Stimulated activated memory B cell treated with anti-CD40 and anti-IgM and Interleukin-4, amounts not matched to agents 10 μg/mL and 1 μg/mL and 100 μg/mL, for 72 hours (primary cell): Measurements from ENCODE around the gene PLXNA2.

Experiments used
- ATAC-seq: fragments of 150-1000 bp; cut with Tn5 transposase; 2 replicates; pipeline ENCODE4 v1.10.0; 2021
- H3K27ac Mint-ChIP-seq: one replicate; pipeline ENCODE4 v1.8.0; 2022; ENCODE audit warnings: mild to moderate bottlenecking, mixed read lengths
- H3K27me3 Mint-ChIP-seq: one replicate; pipeline ENCODE4 v1.8.0; 2022; ENCODE audit warnings: mixed read lengths
- H3K36me3 Mint-ChIP-seq: one replicate; pipeline ENCODE4 v1.8.0; 2022; ENCODE audit warnings: mixed read lengths
- H3K4me1 Mint-ChIP-seq: one replicate; pipeline ENCODE4 v1.8.0; 2022; ENCODE audit warnings: mixed read lengths
- H3K4me3 Mint-ChIP-seq: one replicate; pipeline ENCODE4 v1.8.0; 2022; ENCODE audit warnings: mild to moderate bottlenecking, moderate library complexity, mixed read lengths
- H3K9me3 Mint-ChIP-seq: one replicate; pipeline ENCODE4 v1.8.0; 2022; ENCODE audit warnings: mixed read lengths

The PLXNA2 gene

DNA sequence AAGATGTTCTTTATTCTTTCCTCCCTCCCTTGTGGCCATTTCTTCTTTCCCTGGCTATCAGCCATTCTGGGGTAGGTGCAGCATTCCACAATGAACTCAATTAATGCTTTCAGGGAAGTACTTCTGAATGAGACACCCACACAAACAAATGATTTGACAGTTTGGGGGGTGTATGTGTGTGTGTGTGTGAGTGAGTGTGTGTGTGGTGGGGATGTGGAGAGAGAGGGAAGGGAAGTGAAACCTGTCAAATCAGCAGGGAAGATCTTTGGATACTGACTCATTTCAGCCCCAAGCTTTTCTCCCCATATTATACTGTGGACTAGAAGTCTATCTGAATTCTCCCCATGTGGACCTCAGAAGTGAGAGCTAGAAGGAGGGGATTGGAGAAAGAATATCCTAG lies 178.3 kb downstream of the PLXNA2 start:
- Mint-ChIP-seq H3K9me3 (no peaks in the 10 kb centered on the region), H3K36me3 (no peaks in the 10 kb centered on the region), H3K27me3 (no peaks in the 10 kb centered on the region), H3K4me1 (no peaks in the 10 kb centered on the region), H3K27ac (no peak overlapping the region), H3K4me3 (no peak overlapping the region)
- peak; percentile 43 for ATAC-seq

GRCh38 chr1:208061632-208062031 lies 182.6 kb downstream of the PLXNA2 start:
- Mint-ChIP-seq H3K36me3 (no peaks in the 10 kb centered on the region), H3K27ac (no peak overlapping the region), H3K9me3 (no peaks in the 10 kb centered on the region), H3K4me1 (no peaks in the 10 kb centered on the region), H3K27me3 (peaks cover 17% of the 10 kb centered on the region), H3K4me3 (no peak overlapping the region)
- no peak for ATAC-seq

DNA sequence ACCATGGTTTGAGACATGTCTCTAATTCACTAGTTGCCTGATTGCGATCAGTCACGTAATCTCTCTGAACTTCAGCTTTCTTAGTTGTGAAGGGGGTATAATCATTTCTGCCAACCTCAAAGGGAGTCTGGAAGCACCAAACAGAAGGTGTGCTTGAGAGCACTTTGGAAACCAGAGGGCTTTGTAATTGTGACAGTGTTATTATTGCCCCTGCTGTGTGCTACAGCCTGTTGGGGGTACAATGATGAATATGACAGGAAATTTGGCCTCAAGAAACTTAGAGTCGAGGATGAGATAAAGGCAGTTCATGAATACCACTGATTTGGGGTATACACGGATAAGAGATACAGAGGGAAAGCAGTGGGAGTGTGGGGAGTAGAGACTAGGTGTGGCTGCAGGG lies 183.1 kb downstream of the PLXNA2 start:
- no peak for ATAC-seq
- no peak overlapping the region for H3K4me3 Mint-ChIP-seq
- no peaks in the 10 kb centered on the region for H3K9me3 Mint-ChIP-seq
- H3K4me1 Mint-ChIP-seq: no peaks in the 10 kb centered on the region
- peaks cover 17% of the 10 kb centered on the region for H3K27me3 Mint-ChIP-seq
- H3K36me3 Mint-ChIP-seq: no peaks in the 10 kb centered on the region
- H3K27ac Mint-ChIP-seq: no peak overlapping the region

GRCh38 chr1:208060215-208060869 lies 183.8 kb downstream of the PLXNA2 start:
- Mint-ChIP-seq H3K4me1 (no peaks in the 10 kb centered on the region), H3K27ac (no peak overlapping the region)

GRCh38 chr1:208059409-208060001 lies 184.7 kb downstream of the PLXNA2 start:
- Mint-ChIP-seq H3K27ac (no peak overlapping the region), H3K9me3 (no peaks in the 10 kb centered on the region), H3K36me3 (no peaks in the 10 kb centered on the region), H3K27me3 (peaks cover 27% of the 10 kb centered on the region), H3K4me3 (no peak overlapping the region), H3K4me1 (no peaks in the 10 kb centered on the region)
- ATAC-seq: no peak

More at GRCh38 chr1:208060215-208060869, 183.8 kb downstream of the PLXNA2 start:
- ATAC-seq: no peak
- peaks cover 19% of the 10 kb centered on the region for H3K27me3 Mint-ChIP-seq
- no peaks in the 10 kb centered on the region for H3K36me3 Mint-ChIP-seq
- H3K9me3 Mint-ChIP-seq: no peaks in the 10 kb centered on the region
- H3K4me3 Mint-ChIP-seq: no peak overlapping the region

GRCh38 chr1:208058756-208059155 lies 185.4 kb downstream of the PLXNA2 start:
- no peaks in the 10 kb centered on the region for H3K9me3 Mint-ChIP-seq
- no peak overlapping the region for H3K4me3 Mint-ChIP-seq
- H3K27ac Mint-ChIP-seq: no peak overlapping the region
- no peak for ATAC-seq
- no peaks in the 10 kb centered on the region for H3K36me3 Mint-ChIP-seq
- H3K4me1 Mint-ChIP-seq: no peaks in the 10 kb centered on the region
- peaks cover 27% of the 10 kb centered on the region for H3K27me3 Mint-ChIP-seq

- Mint-ChIP-seq H3K27me3 (peaks cover 27% of the 10 kb centered on the region), H3K27ac (no peak overlapping the region), H3K4me3 (no peak overlapping the region), H3K4me1 (no peaks in the 10 kb centered on the region), H3K36me3 (no peaks in the 10 kb centered on the region), H3K9me3 (no peaks in the 10 kb centered on the region)
- no peak for ATAC-seq
Measured at GRCh38 chr1:208058267-208058666, 185.9 kb downstream of the PLXNA2 start.

GRCh38 chr1:208057056-208057455 lies 187.1 kb downstream of the PLXNA2 start:
- no peak for ATAC-seq
- H3K27me3 Mint-ChIP-seq: peaks cover 27% of the 10 kb centered on the region
- no peaks in the 10 kb centered on the region for H3K4me1 Mint-ChIP-seq
- no peak overlapping the region for H3K27ac Mint-ChIP-seq
- no peak overlapping the region for H3K4me3 Mint-ChIP-seq
- no peaks in the 10 kb centered on the region for H3K36me3 Mint-ChIP-seq
- no peaks in the 10 kb centered on the region for H3K9me3 Mint-ChIP-seq

- H3K4me1 Mint-ChIP-seq: no peaks in the 10 kb centered on the region
- H3K36me3 Mint-ChIP-seq: no peaks in the 10 kb centered on the region
- no peaks in the 10 kb centered on the region for H3K9me3 Mint-ChIP-seq
- ATAC-seq: no peak
- no peak overlapping the region for H3K27ac Mint-ChIP-seq
- H3K27me3 Mint-ChIP-seq: peaks cover 36% of the 10 kb centered on the region
- H3K4me3 Mint-ChIP-seq: no peak overlapping the region
Measured at GRCh38 chr1:208055535-208055934, 188.6 kb downstream of the PLXNA2 start.

DNA sequence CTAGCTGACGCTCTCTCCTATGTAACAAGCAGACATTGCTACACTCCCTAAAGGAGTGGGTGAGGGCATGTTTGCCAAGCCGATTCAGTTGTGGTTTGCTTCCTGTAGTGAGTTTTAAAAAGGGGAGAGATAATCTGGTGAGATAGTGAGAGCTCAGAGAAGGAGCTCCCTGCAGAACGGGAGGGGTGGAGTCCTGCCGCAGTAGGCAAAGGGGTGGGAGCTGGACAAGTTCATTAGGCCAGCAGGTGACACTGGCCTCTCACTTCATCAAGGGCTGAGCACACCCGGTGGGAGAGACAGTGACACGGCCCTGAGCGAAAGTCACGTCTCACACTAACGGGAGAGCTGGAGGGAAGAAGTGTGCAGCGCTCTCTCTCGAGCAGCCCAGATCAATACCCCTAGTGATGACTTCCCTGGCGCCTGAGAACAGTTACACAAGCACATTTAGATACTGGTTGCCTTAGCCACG lies 189.2 kb downstream of the PLXNA2 start:
- no peaks in the 10 kb centered on the region for H3K9me3 Mint-ChIP-seq
- peaks cover 30% of the 10 kb centered on the region for H3K27me3 Mint-ChIP-seq
- H3K4me3 Mint-ChIP-seq: no peak overlapping the region
- H3K27ac Mint-ChIP-seq: no peak overlapping the region
- no peak for ATAC-seq
- no peaks in the 10 kb centered on the region for H3K36me3 Mint-ChIP-seq
- no peaks in the 10 kb centered on the region for H3K4me1 Mint-ChIP-seq

DNA sequence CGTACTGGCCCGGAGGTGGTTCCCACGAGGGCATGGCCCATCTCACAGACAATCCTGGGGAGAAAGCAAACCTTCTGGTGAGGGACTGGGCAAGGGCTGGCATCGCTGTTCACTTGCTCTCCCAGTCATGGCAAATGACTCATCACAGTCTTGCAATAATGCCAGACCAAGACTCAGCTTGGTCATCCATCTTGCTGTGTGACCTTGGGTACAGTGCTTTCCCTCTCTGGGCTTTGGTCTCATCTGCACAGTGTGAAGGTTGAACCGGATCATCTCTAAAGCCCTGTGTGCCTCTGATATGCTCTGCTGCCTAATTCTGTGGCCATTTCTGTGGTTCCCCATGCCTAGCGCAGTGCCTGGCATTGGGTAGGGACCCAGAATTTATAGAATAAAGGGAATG lies 189.7 kb downstream of the PLXNA2 start:
- H3K9me3 Mint-ChIP-seq: no peaks in the 10 kb centered on the region
- no peak for ATAC-seq
- peaks cover 26% of the 10 kb centered on the region for H3K27me3 Mint-ChIP-seq
- no peaks in the 10 kb centered on the region for H3K36me3 Mint-ChIP-seq
- H3K27ac Mint-ChIP-seq: no peak overlapping the region
- H3K4me3 Mint-ChIP-seq: no peak overlapping the region
- no peaks in the 10 kb centered on the region for H3K4me1 Mint-ChIP-seq

DNA sequence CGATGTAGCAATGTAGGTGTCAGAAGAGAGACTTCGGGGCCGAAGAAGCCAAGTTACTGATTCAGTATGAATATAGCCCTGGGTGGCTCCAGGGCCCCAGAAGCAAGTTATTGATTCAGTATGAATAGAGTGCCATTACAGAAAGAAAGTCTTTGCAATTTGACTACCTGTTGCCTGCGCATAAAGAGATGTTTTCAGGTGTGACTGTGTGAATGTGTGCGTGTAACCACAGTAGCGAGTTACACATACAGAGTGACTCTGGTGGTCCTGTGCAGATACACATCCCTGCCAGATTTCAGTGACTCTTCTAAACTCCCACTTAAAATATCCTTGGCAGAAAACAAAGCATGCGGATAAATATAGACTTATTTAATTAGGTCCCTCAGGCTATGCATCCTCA lies 190.5 kb downstream of the PLXNA2 start:
- Mint-ChIP-seq H3K27me3 (peaks cover 19% of the 10 kb centered on the region), H3K36me3 (no peaks in the 10 kb centered on the region), H3K27ac (no peak overlapping the region), H3K4me3 (no peak overlapping the region), H3K9me3 (no peaks in the 10 kb centered on the region), H3K4me1 (no peaks in the 10 kb centered on the region)
- ATAC-seq: no peak

GRCh38 chr1:208052926-208053407 lies 191.2 kb downstream of the PLXNA2 start:
- Mint-ChIP-seq H3K27me3 (peaks cover 19% of the 10 kb centered on the region), H3K27ac (no peak overlapping the region), H3K4me3 (no peak overlapping the region), H3K36me3 (no peaks in the 10 kb centered on the region), H3K9me3 (no peaks in the 10 kb centered on the region), H3K4me1 (no peaks in the 10 kb centered on the region)
- no peak for ATAC-seq

DNA sequence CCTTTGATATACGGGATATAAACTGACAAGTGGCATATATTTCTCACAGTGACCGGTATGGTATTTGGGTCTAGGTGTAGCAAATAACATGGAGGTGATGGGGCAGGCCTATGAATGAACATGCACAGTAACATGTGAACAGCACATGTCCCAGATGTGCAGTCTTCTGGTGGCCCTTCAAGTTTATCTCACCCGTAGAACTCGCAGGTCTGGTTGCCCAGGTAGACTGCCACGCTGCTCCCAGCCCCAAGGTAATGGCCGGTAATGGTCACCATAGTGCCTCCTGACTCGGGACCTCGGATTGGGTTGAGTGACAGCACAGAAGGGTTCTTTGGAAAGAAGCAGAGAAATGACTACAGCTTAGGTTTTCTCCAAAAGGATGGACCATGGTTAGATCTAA lies 192.0 kb downstream of the PLXNA2 start:
- H3K4me1 Mint-ChIP-seq: no peaks in the 10 kb centered on the region
- H3K36me3 Mint-ChIP-seq: no peaks in the 10 kb centered on the region
- no peaks in the 10 kb centered on the region for H3K9me3 Mint-ChIP-seq
- no peak overlapping the region for H3K27ac Mint-ChIP-seq
- peaks cover 19% of the 10 kb centered on the region for H3K27me3 Mint-ChIP-seq
- ATAC-seq: no peak
- H3K4me3 Mint-ChIP-seq: no peak overlapping the region

DNA sequence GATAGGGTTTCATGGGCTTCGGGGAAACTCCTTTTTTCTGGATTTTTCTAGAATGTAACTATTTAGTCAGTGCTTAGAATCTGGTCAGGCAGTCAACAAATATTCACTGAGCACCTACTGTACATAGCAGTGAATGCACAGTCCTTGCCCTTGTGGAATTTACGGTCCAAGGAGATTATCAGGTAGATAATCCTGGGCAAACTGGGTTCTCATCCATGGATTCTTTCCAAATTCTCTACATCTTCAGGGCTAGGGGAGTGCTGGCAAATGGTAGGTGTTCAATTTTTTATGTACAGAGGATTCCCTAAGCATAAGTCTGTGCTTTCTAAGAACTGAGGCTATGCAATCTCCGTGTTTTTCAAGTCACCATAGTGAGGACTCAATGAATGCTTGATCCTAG lies 192.5 kb downstream of the PLXNA2 start:
- no peak overlapping the region for H3K4me3 Mint-ChIP-seq
- H3K4me1 Mint-ChIP-seq: no peaks in the 10 kb centered on the region
- H3K36me3 Mint-ChIP-seq: no peaks in the 10 kb centered on the region
- H3K9me3 Mint-ChIP-seq: no peaks in the 10 kb centered on the region
- no peak overlapping the region for H3K27ac Mint-ChIP-seq
- ATAC-seq: no peak
- peaks cover 19% of the 10 kb centered on the region for H3K27me3 Mint-ChIP-seq

GRCh38 chr1:208048904-208049303 lies 195.3 kb downstream of the PLXNA2 start:
- Mint-ChIP-seq H3K27me3 (peaks cover 16% of the 10 kb centered on the region), H3K36me3 (no peaks in the 10 kb centered on the region), H3K27ac (no peak overlapping the region), H3K4me1 (no peaks in the 10 kb centered on the region), H3K9me3 (no peaks in the 10 kb centered on the region), H3K4me3 (no peak overlapping the region)
- no peak for ATAC-seq
